Measurements from ENCODE around the gene GPD1L.
A peak's percentile ranks its signal among the peaks of the same experiment; 100 is the strongest.
"Not testable (repeated sequence)": the region's sequence is repeated elsewhere in the genome, so short reads cannot be mapped to it uniquely, and the experiment has no call there.

The GPD1L gene

GRCh38 chr3:32106132-32106928 is at the start of gene GPD1L:
GPD1L (plus strand) TSS chr3:32106620; CDS start chr3:32106712, 92 bp downstream.
- DNase-seq = peak; percentile 89

GRCh38 chr3:32058465-32058864 is 48.0 kb upstream of the GPD1L start:
- not testable (repeated sequence) for DNase-seq

- DNase-seq = no peak
Measured at GRCh38 chr3:32062950-32063582, 43.4 kb upstream of the GPD1L start.

GRCh38 chr3:32066686-32067085 is 39.7 kb upstream of the GPD1L start:
- no peak for DNase-seq

- not testable (repeated sequence) for DNase-seq
Measured at GRCh38 chr3:32074194-32074593, 32.2 kb upstream of the GPD1L start.

- no peak for DNase-seq
Measured at GRCh38 chr3:32076566-32076965, 29.9 kb upstream of the GPD1L start.

- no peak for DNase-seq
Measured at GRCh38 chr3:32077260-32078084, 28.9 kb upstream of the GPD1L start.

- DNase-seq = no peak
Measured at GRCh38 chr3:32078085-32078634, 28.3 kb upstream of the GPD1L start.

- no peak for DNase-seq
Measured at GRCh38 chr3:32078864-32079263, 27.6 kb upstream of the GPD1L start.

GRCh38 chr3:32082721-32083120 is 23.7 kb upstream of the GPD1L start:
- no peak for DNase-seq

GRCh38 chr3:32083702-32084270 is 22.6 kb upstream of the GPD1L start:
- no peak for DNase-seq

GRCh38 chr3:32084870-32085269 is 21.6 kb upstream of the GPD1L start:
- DNase-seq = no peak

GRCh38 chr3:32086464-32086863 is 20.0 kb upstream of the GPD1L start:
- no peak for DNase-seq

GRCh38 chr3:32089476-32089875 is 16.9 kb upstream of the GPD1L start:
- DNase-seq = no peak

GRCh38 chr3:32093204-32093603 is 13.2 kb upstream of the GPD1L start:
- DNase-seq = no peak

- DNase-seq = no peak
Measured at GRCh38 chr3:32095431-32095830, 11.0 kb upstream of the GPD1L start.

GRCh38 chr3:32097768-32098167 is 8.7 kb upstream of the GPD1L start:
- DNase-seq = peak; percentile 82

GRCh38 chr3:32098528-32098927 is 7.9 kb upstream of the GPD1L start:
- no peak for DNase-seq

- no peak for DNase-seq
Measured at GRCh38 chr3:32100465-32100864, 6.0 kb upstream of the GPD1L start.

GRCh38 chr3:32102289-32102688 is 4.1 kb upstream of the GPD1L start:
- no peak for DNase-seq

- no peak for DNase-seq
Measured at GRCh38 chr3:32104492-32104891, 1.9 kb upstream of the GPD1L start.

GRCh38 chr3:32105291-32106131 is 909 bp upstream of the GPD1L start:
- no peak for DNase-seq

Measured in MV-4-11 (cell line).